Right lobe of liver (tissue), 6 donors: Measurements from ENCODE around the gene UGT2B15. TPM values are rescaled to one million over a fixed set of nuclear protein-coding genes. Genes with fewer than 3 reads are reported as not detected.
A peak's percentile ranks its signal among the peaks of the same experiment; 100 is the strongest.

ENCODE experiments used
- ATAC-seq, 4 donors: fragments of 200-7000 bp; cut with Tn5 transposase; one replicate each; pipeline ENCODE4 v1.9.1; 2020; ENCODE audit warnings: mild to moderate bottlenecking in 4 of 4, moderate library complexity in 4 of 4
- DNase-seq, 3 donors: peaks; one replicate each; pipeline ENCODE4 v3.0.0-alpha.2; 2020
- H3K27ac ChIP-seq, 3 donors: fragments of 200-600 bp; one replicate each; pipeline ENCODE4 v1.8.0; 2022
- H3K27me3 ChIP-seq, 2 donors: fragments of 200-600 bp; one replicate each; pipeline ENCODE4 v1.8.0; 2022
- H3K36me3 ChIP-seq, 4 donors: fragments of 200-600 bp; sonication (generic) in 1 of 4; one replicate each; pipeline versions ENCODE4 v1.5.1 to v1.8.0; 2017 to 2022; ENCODE audit warnings: control low read depth in 1 of 4
- H3K4me1 ChIP-seq, 4 donors: fragments of 200-600 bp; sonication (generic) in 1 of 4; one replicate each; pipeline versions ENCODE4 v1.5.1 to v1.8.0; 2017 to 2022; ENCODE audit warnings: control low read depth in 1 of 4
- H3K4me3 ChIP-seq, 3 donors: fragments of 200-600 bp; one replicate each; pipeline ENCODE4 v1.8.0; 2022
- H3K9me3 ChIP-seq, 4 donors: fragments of 200-600 bp; sonication (generic) in 1 of 4; one replicate each; pipeline versions ENCODE4 v1.5.1 to v1.8.0; 2017 to 2022; ENCODE audit warnings: control low read depth in 1 of 4
- POLR2A ChIP-seq: fragments of 450-650 bp; IDR thresholded peaks from one replicate; pipeline ENCODE4 v1.6.1; 2017; ENCODE audit warnings: antibody characterized with exemption, mild to moderate bottlenecking
- WGBS: methylation state at CpG from one replicate; pipeline ENCODE4 v1.1.6; 2018; ENCODE audit warnings: low coverage, low lambda C conversion rate; ENCODE audit not compliant: insufficient coverage; ENCODE audit errors: missing lambda C conversion rate; 5-methylcytosine and 5-hydroxymethylcytosine counted together
- intact Hi-C, 2 donors: fragments of 100-400 bp; cut with DNase I; formaldehyde crosslinking; loops; one replicate each; pipeline versions ENCODE4 v1.11.2 to v1.14.1; 2022
- total RNA-seq, 6 experiments: library from RNA; depleted of rRNA in 2 of 6; stranded (reverse); fragments of >200 nt in 2 of 6; fragmentation: NEBNext Ultra II Directional in 3 of 6; extraction: Animal tissue kit (Norgen Biotek cat#: 25700) in 3 of 6; gene quantifications; one replicate each; pipeline versions ENCODE4 v1.1.0 to v1.2.4, GENCODE V29; 2016 to 2023
- TF ChIP-seq, protein P1 (sequence below), 4 donors: fragments of 200-600 bp in 3 of 4; fragments of 450-650 bp in 1 of 4; IDR thresholded peaks; one replicate each; pipeline versions ENCODE4 v1.5.1 to v1.8.0; 2016 to 2022; ENCODE audit warnings: antibody characterized with exemption in 4 of 4, mild to moderate bottlenecking in 2 of 4
- donor health status: DM: no; HTN: yes; CAD: no.
- donor health status: DM: no; HTN: no; CAD: no.
- donor health status: DM: no; HTN: no; CAD: no.
- donor health status: DM: no; HTN: yes; CAD: no.
- donor health status: DM: no; HTN: yes; CAD: no.

The UGT2B15 gene
- total RNA-seq, 6 experiments from 2014 or later: 44.9 to 533 (median 152) TPM

DNA sequence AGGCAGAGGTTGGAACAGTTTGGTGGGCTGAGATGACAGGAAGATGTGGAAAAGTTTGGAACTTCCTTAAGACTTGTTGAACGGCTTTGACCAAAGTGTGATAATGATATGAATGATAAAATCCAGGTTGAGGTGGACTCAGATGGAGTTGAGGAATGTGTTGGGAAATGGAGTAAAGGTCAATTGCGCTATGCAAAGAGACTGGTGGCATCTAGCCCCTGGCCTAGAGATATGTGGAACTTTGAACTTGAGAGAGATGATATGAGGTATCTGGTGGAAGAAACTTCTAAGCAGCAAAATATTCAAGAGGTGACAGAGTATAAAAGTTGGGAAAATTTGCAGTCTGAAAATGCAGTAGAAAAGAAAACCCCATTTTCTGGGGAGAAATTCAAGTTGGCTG, 73.0 kb downstream of the UGT2B15 start:
- no peak for TF ChIP-seq POLR2A
- TF ChIP-seq, protein P1, sequence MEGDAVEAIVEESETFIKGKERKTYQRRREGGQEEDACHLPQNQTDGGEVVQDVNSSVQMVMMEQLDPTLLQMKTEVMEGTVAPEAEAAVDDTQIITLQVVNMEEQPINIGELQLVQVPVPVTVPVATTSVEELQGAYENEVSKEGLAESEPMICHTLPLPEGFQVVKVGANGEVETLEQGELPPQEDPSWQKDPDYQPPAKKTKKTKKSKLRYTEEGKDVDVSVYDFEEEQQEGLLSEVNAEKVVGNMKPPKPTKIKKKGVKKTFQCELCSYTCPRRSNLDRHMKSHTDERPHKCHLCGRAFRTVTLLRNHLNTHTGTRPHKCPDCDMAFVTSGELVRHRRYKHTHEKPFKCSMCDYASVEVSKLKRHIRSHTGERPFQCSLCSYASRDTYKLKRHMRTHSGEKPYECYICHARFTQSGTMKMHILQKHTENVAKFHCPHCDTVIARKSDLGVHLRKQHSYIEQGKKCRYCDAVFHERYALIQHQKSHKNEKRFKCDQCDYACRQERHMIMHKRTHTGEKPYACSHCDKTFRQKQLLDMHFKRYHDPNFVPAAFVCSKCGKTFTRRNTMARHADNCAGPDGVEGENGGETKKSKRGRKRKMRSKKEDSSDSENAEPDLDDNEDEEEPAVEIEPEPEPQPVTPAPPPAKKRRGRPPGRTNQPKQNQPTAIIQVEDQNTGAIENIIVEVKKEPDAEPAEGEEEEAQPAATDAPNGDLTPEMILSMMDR (IDR thresholded peaks at IDR 0.05): no peak
- peaks cover 0 to 26% (median 0%) of the 10 kb centered on the region in 4 donors for H3K4me1 ChIP-seq
- ATAC-seq: peak; percentile 70 to 92 (median 88)

More for the DNA sequence above, 73.0 kb downstream of the UGT2B15 start:
- Histone ChIP-seq H3K36me3 (no peaks in the 10 kb centered on the region), H3K27me3 (no peaks in the 10 kb centered on the region), H3K27ac (peak overlapping the region in 2 of 3 donors; percentile 26 to 61), H3K4me3 (no peak overlapping the region), H3K9me3 (no peaks in the 10 kb centered on the region)
- peak in 1 of 3 donors; percentile 46 for DNase-seq
- 23% methylated on average over 2 of the region's 2 CpGs for WGBS
- intact Hi-C loops: no loop called here

Other genes starting within 250 kb of the UGT2B15 start
- not detected for gene TMPRSS11E, start 223.2 kb downstream of the UGT2B15 start, total RNA-seq
- gene UGT2B17, start 94.3 kb downstream of the UGT2B15 start, total RNA-seq: 10 to 100 TPM in 2 of 6 experiments, 1 to 10 TPM in 4; 1.0 to 13.6 (median 2.5) TPM
- 100 to 1,000 TPM in 4 of 6 experiments, 10 to 100 TPM in 2; 23.0 to 588 (median 201) TPM for gene UGT2B10, start 145.3 kb upstream of the UGT2B15 start, total RNA-seq